DND-41 (cell line): ENCODE data around the gene CNNM3.

Experiments
- CTCF ChIP-seq: IDR thresholded peaks from 2 replicates; pipeline ENCODE4 v1.5.1; 2012; ENCODE audit warnings: borderline replicate concordance, low read length, moderate library complexity, mild to moderate bottlenecking; ENCODE audit not compliant: poor library complexity, severe bottlenecking; ENCODE audit errors: extremely low read depth
- EZH2 ChIP-seq: IDR thresholded peaks from 3 replicates; pipeline ENCODE4 v1.6.1; 2012; ENCODE audit warnings: borderline replicate concordance, low read depth, mild to moderate bottlenecking, moderate library complexity, low read length, inconsistent platforms; ENCODE audit not compliant: severe bottlenecking

- TF ChIP-seq CTCF = no peak
- no peak for TF ChIP-seq EZH2
Observed at GRCh38 chr2:96866586-96866985, 50.5 kb downstream of the CNNM3 start.
